Dermis microvascular lymphatic vessel endothelial cell (primary cell): ENCODE data around the gene CST5. TPM values are rescaled to one million over a fixed set of nuclear protein-coding genes. Genes with fewer than 3 reads are reported as not detected.
"Not testable (repeated sequence)": the region's sequence is repeated elsewhere in the genome, so short reads cannot be mapped to it uniquely, and the experiment has no call there.

ENCODE experiments used
- DNase-seq, 2 donors: peaks; one replicate each; pipeline versions ENCODE4 v3.0.0 to v3.0.0-alpha.2; 2010; ENCODE audit warnings: low read depth in 2 of 2
- total RNA-seq: library from RNA; depleted of rRNA; stranded (reverse); fragments of >200 nt; gene quantifications from 2 replicates; pipeline ENCODE4 v1.2.1, GENCODE V29; 2014

The CST5 gene
- total RNA-seq, 1 donor from 2014 or later, result not detected

DNA sequence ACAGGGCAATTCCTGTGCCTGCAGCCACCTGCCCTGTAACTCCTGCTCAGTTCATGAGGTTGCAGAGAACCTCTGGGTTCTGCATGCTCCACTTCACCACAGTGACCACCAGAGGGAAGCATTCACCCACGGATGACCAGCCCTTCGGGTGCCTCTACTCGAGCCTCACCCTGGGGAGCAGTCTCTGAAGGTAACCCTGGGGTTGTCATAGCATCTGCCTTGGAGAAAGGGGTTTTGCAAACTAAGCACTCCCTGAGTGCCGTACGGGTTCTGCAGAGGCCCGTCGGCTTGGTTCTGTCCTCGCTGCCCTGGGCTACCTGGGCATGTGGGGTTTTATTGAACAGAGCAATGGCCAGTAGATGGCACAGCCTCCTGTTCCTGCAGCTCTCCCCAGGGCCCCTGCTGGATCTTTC, 10.2 kb upstream of the CST5 start:
- peak; percentile 5 to 50 for DNase-seq

GRCh38 chr20:23887856-23888255, 8.3 kb upstream of the CST5 start:
- no peak for DNase-seq

DNA sequence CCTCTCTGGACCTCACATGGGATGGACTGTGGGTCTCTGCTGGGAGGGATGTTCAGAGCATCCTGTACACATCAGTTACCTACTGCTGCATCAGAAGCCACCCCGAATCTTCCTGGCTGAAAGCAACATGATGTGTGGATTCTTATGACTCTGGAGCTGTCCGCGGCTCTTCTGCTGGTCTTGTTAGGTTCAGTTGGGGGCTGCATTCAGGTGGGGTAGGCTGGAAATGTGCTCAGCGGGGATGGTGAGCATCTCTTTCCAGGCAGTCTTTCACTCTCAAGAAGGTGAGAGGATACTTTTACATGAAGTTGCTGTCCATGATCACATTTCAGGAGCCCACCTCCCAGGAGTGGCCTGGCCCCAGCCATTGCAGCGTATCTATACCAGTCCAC, 5.2 kb upstream of the CST5 start:
- DNase-seq, result no peak

GRCh38 chr20:23884136-23884770, 4.7 kb upstream of the CST5 start:
- DNase-seq, result no peak

DNA sequence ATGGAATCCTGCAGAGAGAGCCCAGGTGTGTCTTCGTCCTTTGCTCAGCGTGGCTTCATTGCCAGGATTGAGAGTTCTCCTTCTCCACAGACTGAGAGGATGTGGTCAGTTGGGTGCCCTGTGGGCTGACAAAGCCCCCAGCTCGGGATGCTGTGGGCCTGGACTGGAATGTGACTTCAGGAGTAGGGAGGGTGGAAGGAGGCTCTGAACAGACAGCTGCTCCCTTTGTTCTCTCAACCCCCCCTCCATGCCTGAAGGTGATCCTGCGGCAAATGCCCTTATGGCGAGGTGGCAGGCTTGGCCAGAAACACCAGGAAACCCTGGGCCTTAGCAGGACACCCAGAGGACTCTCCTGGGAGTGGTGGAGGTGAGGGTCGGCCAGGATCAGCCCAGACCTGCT, 1.8 kb upstream of the CST5 start:
- DNase-seq, result no peak

DNA sequence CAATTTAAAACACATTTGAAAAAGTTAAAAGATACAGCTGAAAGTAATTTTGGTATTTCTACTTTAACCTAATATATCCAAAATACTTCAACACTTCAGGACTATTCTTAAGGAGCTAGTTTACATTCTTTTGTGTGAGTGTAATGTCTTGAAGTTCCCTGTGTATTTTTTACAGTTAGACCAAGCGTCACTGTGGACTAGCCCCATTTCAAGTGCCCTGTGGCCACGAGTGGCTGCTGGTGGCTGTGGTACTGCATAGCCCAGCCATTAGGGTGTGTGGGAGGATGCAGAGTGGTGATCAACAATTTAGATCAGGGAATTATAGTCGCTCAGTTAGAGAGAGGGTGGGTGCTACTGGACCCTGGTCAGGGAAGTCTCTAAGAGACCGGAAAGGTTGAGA, 869 bp upstream of the CST5 start:
- DNase-seq, result no peak

- DNase-seq, result no peak
These were observed 345 bp upstream of the CST5 start for GRCh38 chr20:23879811-23880374.

DNA sequence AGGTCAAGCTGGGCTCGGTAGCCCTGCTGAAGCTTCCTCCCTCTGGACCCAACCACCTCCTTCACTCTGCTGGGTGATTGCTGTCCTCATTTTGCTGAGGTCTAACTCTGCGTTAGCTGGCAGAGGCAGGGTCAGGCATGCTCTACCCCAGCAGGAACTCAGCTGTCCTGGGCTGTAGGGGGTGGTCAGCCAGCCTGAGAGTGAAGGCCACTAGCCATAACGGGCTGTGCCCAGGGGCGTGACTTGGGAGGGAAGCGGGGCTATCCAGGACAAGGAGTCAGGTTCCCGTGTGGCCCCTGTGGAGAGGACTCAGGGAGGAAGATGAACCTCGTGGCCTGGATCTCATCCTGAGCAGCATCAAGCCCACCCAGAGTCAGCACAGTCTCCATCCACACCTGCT, 761 bp downstream of the CST5 start:
- no peak for DNase-seq

DNA sequence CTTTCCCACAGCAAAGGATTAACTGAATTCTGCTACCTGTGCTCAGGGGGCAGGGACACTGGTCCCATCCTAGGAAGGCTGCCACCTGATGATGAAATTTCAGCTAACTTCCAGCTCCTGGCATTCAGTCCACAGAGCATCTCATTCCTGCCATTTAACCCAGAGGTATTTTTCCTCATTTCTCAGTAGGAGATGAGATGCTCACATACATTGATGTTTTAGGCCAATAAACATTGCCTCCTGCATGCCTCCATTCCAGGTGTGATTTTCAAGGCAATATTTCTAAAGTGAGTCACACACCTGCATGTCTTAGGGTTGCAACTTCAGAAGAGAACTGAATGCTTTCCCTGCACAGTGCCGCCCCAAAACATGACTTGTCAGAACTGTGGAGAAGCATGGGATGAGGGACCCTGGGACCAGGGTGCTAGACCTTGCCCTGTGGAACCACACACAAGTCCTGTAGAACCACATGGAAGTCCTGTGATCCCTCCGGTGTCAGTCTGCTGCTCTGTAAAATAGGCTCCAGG, 1.5 kb downstream of the CST5 start:
- DNase-seq, result not testable (repeated sequence)

DNA sequence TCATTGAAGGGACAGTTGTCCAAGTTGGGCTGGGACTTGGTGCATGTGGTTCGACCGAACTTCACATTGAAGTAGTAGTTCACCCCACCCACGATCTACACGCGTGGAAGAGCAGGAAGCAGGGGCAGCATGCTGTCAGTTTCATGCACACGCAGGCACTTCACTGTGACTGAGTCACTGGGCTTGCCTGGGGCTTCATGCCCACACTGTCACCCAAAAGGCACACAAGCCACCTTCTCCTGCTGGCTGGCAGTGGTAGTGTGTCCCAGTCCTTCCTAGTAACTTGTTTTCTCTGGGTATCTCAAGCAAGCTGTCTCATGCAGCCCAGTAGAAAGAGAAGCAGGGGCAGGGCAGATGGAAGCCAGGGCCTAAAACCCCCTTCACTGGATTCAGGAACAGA, 2.0 kb downstream of the CST5 start:
- DNase-seq, result no peak

- DNase-seq, result no peak
These were observed 3.8 kb downstream of the CST5 start for GRCh38 chr20:23875606-23876237.

DNA sequence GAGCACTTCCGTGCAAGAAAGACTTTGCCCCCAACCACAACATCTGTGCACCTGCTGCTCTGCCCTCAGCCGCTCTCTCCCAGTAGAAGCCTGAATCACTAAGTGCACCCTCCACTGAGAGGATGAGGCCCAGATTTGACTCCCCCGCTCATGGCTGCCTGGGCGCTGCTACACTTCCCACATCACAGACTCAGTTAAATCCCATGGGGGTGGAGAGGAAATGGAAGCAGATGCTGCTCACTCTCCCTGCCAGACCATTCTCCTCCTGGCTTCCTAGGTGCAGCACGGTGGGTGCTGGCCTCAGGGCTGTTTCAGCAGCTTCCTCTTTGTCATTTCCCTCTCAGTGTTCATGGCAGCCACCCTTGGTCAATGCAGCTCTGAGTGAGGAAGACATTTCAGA, 4.8 kb downstream of the CST5 start:
- DNase-seq, result no peak

GRCh38 chr20:23873370-23874015, 6.1 kb downstream of the CST5 start:
- DNase-seq, result no peak

- DNase-seq, result no peak
These were observed 7.5 kb downstream of the CST5 start for GRCh38 chr20:23872065-23872464.

GRCh38 chr20:23870461-23870860, 9.1 kb downstream of the CST5 start:
- DNase-seq, result no peak

GRCh38 chr20:23869520-23869919, 10.0 kb downstream of the CST5 start:
- DNase-seq, result no peak

DNA sequence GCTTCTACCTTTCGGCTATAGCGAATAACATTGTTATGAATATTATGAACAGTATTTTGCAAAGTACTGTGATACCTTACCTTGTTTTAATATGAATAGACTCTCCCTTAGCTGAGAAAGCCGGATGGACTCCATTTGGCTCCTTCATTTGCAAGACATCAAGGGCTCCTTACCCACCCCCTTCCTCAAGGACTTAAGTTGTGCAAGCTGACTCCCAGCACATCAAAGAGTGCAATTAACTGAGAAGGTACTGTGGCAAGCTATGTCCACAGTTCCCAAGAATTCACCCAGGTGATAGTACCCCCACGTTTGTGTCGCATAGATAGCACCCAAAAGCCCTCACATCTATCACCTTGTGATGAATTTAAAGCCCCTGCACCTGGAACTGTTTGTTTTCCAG, 11.2 kb downstream of the CST5 start:
- no peak for DNase-seq

- no peak for DNase-seq
These were observed 12.3 kb downstream of the CST5 start for GRCh38 chr20:23867152-23867776.

DNA sequence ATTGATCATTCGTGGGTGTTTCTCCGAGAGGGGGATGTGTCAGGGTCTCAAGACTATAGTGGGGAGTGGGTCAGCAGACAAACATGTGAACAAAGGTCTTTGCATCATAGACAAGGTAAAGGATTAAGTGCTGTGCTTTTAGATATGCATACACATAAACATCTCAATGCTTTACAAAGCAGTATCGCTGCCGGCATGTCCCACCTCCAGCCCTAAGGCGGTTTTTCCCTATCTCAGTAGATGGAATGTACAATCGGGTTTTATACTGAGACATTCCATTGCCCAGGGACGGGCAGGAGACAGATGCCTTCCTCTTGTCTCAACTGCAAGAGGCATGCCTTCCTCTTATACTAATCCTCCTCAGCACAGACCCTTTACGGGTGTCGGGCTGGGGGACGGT, 18.8 kb downstream of the CST5 start:
- not testable (repeated sequence) for DNase-seq

- DNase-seq, result no peak
These were observed 21.5 kb downstream of the CST5 start for GRCh38 chr20:23857962-23858595.

DNA sequence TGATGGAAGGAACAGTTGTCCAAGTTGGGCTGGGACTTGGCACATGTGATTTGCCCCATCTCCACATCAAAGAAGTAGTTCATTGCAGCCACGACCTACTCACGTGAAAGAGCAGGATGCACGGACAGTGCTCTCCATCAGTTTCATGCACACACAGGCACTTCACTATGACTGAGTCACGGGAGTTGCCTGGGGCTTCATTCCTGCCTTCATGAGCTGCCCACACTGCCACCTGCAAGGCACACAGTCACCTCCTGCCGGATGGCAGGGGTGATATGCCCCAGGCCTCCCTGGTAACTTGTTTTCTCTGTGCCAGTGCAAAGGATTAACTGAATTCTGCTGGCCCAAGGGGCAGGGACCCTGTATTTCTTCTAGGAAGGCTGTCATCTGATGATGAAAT, 22.8 kb downstream of the CST5 start:
- no peak for DNase-seq

DNA sequence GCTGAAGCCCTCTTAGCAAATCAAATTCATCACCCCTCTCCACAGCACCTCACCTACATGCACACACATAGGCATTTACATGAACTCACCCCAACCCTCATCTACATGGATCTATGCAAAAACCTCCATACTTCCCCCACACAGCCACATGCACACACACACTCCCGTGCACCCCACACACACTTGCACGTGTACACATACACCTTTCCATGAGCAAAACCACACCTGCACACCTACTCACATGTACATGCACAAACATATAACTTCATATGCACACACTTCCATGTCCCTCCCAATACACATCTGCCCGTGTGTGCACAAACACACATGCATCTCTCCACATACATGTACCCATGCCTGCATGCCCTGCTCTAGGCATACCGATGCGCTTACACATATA, 23.3 kb downstream of the CST5 start:
- no peak for DNase-seq
